Measurements from ENCODE around the gene CYP24A1.
A peak's percentile ranks its signal among the peaks of the same experiment; 100 is the strongest.

CYP24A1 gene

GRCh38 chr20:54173653-54174456 is at the start of gene CYP24A1:
TSS of gene CYP24A1 (minus strand) at chr20:54173986. CDS start at chr20:54173579, 407 bp downstream.
- peaks cover 21% of the 10 kb centered on the region for H3K4me1 Mint-ChIP-seq (ENCODE audit: low read depth)
- peak within 1 kb of the TSS; percentile 23 for H3K4me3 Mint-ChIP-seq
- peaks cover 81% of the 10 kb centered on the region for H3K27me3 Mint-ChIP-seq
- no peaks in the 10 kb centered on the region for H3K9me3 Mint-ChIP-seq
- no peaks in the 10 kb centered on the region for H3K36me3 Mint-ChIP-seq (ENCODE audit: low read depth)
- H3K27ac Mint-ChIP-seq, result no peak within 1 kb of the TSS

- no peaks in the 10 kb centered on the region for H3K27me3 Mint-ChIP-seq
- H3K27ac Mint-ChIP-seq, result no peak overlapping the region
- peaks cover 17% of the 10 kb centered on the region for H3K36me3 Mint-ChIP-seq (ENCODE audit: low read depth)
- H3K9me3 Mint-ChIP-seq, result peaks cover 5% of the 10 kb centered on the region
- H3K4me1 Mint-ChIP-seq (ENCODE audit: low read depth), result peaks cover 24% of the 10 kb centered on the region
- H3K4me3 Mint-ChIP-seq, result no peak overlapping the region
Measured at GRCh38 chr20:54223285-54223684, 49.5 kb upstream of the CYP24A1 start.

- H3K9me3 Mint-ChIP-seq, result no peaks in the 10 kb centered on the region
- no peak overlapping the region for H3K4me3 Mint-ChIP-seq
- peak overlapping the region; percentile 94 for H3K27ac Mint-ChIP-seq
- H3K4me1 Mint-ChIP-seq (ENCODE audit: low read depth), result peaks cover 24% of the 10 kb centered on the region
- H3K36me3 Mint-ChIP-seq (ENCODE audit: low read depth), result peaks cover 24% of the 10 kb centered on the region
- H3K27me3 Mint-ChIP-seq, result no peaks in the 10 kb centered on the region
Measured at GRCh38 chr20:54221996-54222890, 48.5 kb upstream of the CYP24A1 start.

- Mint-ChIP-seq H3K27me3 (no peaks in the 10 kb centered on the region), H3K4me1 (ENCODE audit: low read depth) (peaks cover 24% of the 10 kb centered on the region), H3K4me3 (peak overlapping the region; percentile 55), H3K27ac (peak overlapping the region; percentile 94), H3K36me3 (ENCODE audit: low read depth) (peaks cover 30% of the 10 kb centered on the region), H3K9me3 (no peaks in the 10 kb centered on the region)
Measured at GRCh38 chr20:54221353-54221752, 47.6 kb upstream of the CYP24A1 start.

- peak overlapping the region; percentile 94 for H3K27ac Mint-ChIP-seq
Measured at GRCh38 chr20:54220722-54221121, 46.9 kb upstream of the CYP24A1 start.

GRCh38 chr20:54219751-54220426 is 46.1 kb upstream of the CYP24A1 start:
- no peak overlapping the region for H3K4me3 Mint-ChIP-seq
- no peaks in the 10 kb centered on the region for H3K27me3 Mint-ChIP-seq
- H3K36me3 Mint-ChIP-seq (ENCODE audit: low read depth), result peaks cover 42% of the 10 kb centered on the region
- peaks cover 24% of the 10 kb centered on the region for H3K4me1 Mint-ChIP-seq (ENCODE audit: low read depth)
- H3K9me3 Mint-ChIP-seq, result no peaks in the 10 kb centered on the region
- H3K27ac Mint-ChIP-seq, result no peak overlapping the region

More at GRCh38 chr20:54220722-54221121, 46.9 kb upstream of the CYP24A1 start:
- H3K4me1 Mint-ChIP-seq (ENCODE audit: low read depth), result peaks cover 24% of the 10 kb centered on the region
- peaks cover 36% of the 10 kb centered on the region for H3K36me3 Mint-ChIP-seq (ENCODE audit: low read depth)
- no peak overlapping the region for H3K4me3 Mint-ChIP-seq
- no peaks in the 10 kb centered on the region for H3K27me3 Mint-ChIP-seq
- H3K9me3 Mint-ChIP-seq, result no peaks in the 10 kb centered on the region

- Mint-ChIP-seq H3K27ac (no peak overlapping the region), H3K4me1 (ENCODE audit: low read depth) (peaks cover 24% of the 10 kb centered on the region), H3K4me3 (no peak overlapping the region), H3K36me3 (ENCODE audit: low read depth) (peaks cover 50% of the 10 kb centered on the region), H3K9me3 (no peaks in the 10 kb centered on the region), H3K27me3 (no peaks in the 10 kb centered on the region)
Measured at GRCh38 chr20:54218470-54218869, 44.7 kb upstream of the CYP24A1 start.

GRCh38 chr20:54217762-54218161 is 44.0 kb upstream of the CYP24A1 start:
- Mint-ChIP-seq H3K36me3 (ENCODE audit: low read depth) (peaks cover 52% of the 10 kb centered on the region), H3K27me3 (no peaks in the 10 kb centered on the region), H3K27ac (no peak overlapping the region), H3K4me1 (ENCODE audit: low read depth) (peaks cover 29% of the 10 kb centered on the region), H3K9me3 (no peaks in the 10 kb centered on the region), H3K4me3 (no peak overlapping the region)

- Mint-ChIP-seq H3K27me3 (no peaks in the 10 kb centered on the region), H3K4me3 (no peak overlapping the region), H3K27ac (no peak overlapping the region), H3K4me1 (ENCODE audit: low read depth) (peaks cover 30% of the 10 kb centered on the region), H3K36me3 (ENCODE audit: low read depth) (peaks cover 57% of the 10 kb centered on the region), H3K9me3 (no peaks in the 10 kb centered on the region)
Measured at GRCh38 chr20:54215157-54215789, 41.5 kb upstream of the CYP24A1 start.

- Mint-ChIP-seq H3K9me3 (no peaks in the 10 kb centered on the region), H3K36me3 (ENCODE audit: low read depth) (peaks cover 64% of the 10 kb centered on the region), H3K27ac (no peak overlapping the region), H3K4me1 (ENCODE audit: low read depth) (peaks cover 36% of the 10 kb centered on the region), H3K4me3 (no peak overlapping the region), H3K27me3 (no peaks in the 10 kb centered on the region)
Measured at GRCh38 chr20:54214566-54214965, 40.8 kb upstream of the CYP24A1 start.

- H3K4me1 Mint-ChIP-seq (ENCODE audit: low read depth), result peaks cover 47% of the 10 kb centered on the region
- H3K4me3 Mint-ChIP-seq, result no peak overlapping the region
- H3K9me3 Mint-ChIP-seq, result no peaks in the 10 kb centered on the region
- H3K27me3 Mint-ChIP-seq, result no peaks in the 10 kb centered on the region
- peaks cover 60% of the 10 kb centered on the region for H3K36me3 Mint-ChIP-seq (ENCODE audit: low read depth)
- peak overlapping the region; percentile 28 for H3K27ac Mint-ChIP-seq
Measured at GRCh38 chr20:54212871-54213270, 39.1 kb upstream of the CYP24A1 start.

GRCh38 chr20:54212226-54212625 is 38.4 kb upstream of the CYP24A1 start:
- Mint-ChIP-seq H3K36me3 (ENCODE audit: low read depth) (peaks cover 54% of the 10 kb centered on the region), H3K4me3 (no peak overlapping the region), H3K4me1 (ENCODE audit: low read depth) (peaks cover 52% of the 10 kb centered on the region), H3K9me3 (no peaks in the 10 kb centered on the region), H3K27me3 (no peaks in the 10 kb centered on the region), H3K27ac (peak overlapping the region; percentile 28)

- peaks cover 32% of the 10 kb centered on the region for H3K36me3 Mint-ChIP-seq (ENCODE audit: low read depth)
- H3K4me3 Mint-ChIP-seq, result peak overlapping the region; percentile 96
- no peaks in the 10 kb centered on the region for H3K27me3 Mint-ChIP-seq
- H3K9me3 Mint-ChIP-seq, result no peaks in the 10 kb centered on the region
- peaks cover 68% of the 10 kb centered on the region for H3K4me1 Mint-ChIP-seq (ENCODE audit: low read depth)
- H3K27ac Mint-ChIP-seq, result peak overlapping the region; percentile 31
Measured at GRCh38 chr20:54209216-54209813, 35.5 kb upstream of the CYP24A1 start.
